Astrocyte of the cerebellum (primary cell): Measurements from ENCODE around the gene ELOVL6.
"Not testable (repeated sequence)": the region's sequence is repeated elsewhere in the genome, so short reads cannot be mapped to it uniquely, and the experiment has no call there.

ENCODE experiments used
- DNase-seq: peaks from one replicate; pipeline ENCODE4 v3.0.0-alpha.2; 2011; ENCODE audit warnings: low read depth
- H3K4me3 ChIP-seq: 2 replicates; pipeline ENCODE4 v1.5.1; 2011; ENCODE audit warnings: mild to moderate bottlenecking, low read depth, low read length, moderate library complexity
- CTCF ChIP-seq: IDR thresholded peaks from 2 replicates; pipeline ENCODE4 v1.5.1; 2012; ENCODE audit warnings: low read length, low read depth, moderate library complexity, mild to moderate bottlenecking; ENCODE audit errors: missing control alignments
- in situ Hi-C: cut with HindIII; loops from 2 replicates; pipeline ENCODE4 v1.10.0; 2017; ENCODE audit warnings: low sequenced_read_pairs

ELOVL6 gene

GRCh38 chr4:110229266-110229665, 30.9 kb upstream of the ELOVL6 start:
- in situ Hi-C loops = no loop called here
- DNase-seq = no peak

GRCh38 chr4:110224812-110225211, 26.4 kb upstream of the ELOVL6 start:
- no peak for DNase-seq
- in situ Hi-C loops = no loop called here
- TF ChIP-seq CTCF = no peak
- no peak overlapping the region for H3K4me3 ChIP-seq

More at GRCh38 chr4:110229266-110229665, 30.9 kb upstream of the ELOVL6 start:
- H3K4me3 ChIP-seq = no peak overlapping the region
- no peak for TF ChIP-seq CTCF

- no peak for TF ChIP-seq CTCF
- in situ Hi-C loops = no loop called here
- H3K4me3 ChIP-seq = no peak overlapping the region
- no peak for DNase-seq
Measured at GRCh38 chr4:110224142-110224541, 25.7 kb upstream of the ELOVL6 start.

- H3K4me3 ChIP-seq, DNase-seq, in situ Hi-C loops: not testable (repeated sequence)
Measured at GRCh38 chr4:110218935-110219334, 20.5 kb upstream of the ELOVL6 start.

- H3K4me3 ChIP-seq, DNase-seq, in situ Hi-C loops: not testable (repeated sequence)
Measured at GRCh38 chr4:110217181-110217580, 18.8 kb upstream of the ELOVL6 start.

GRCh38 chr4:110216129-110216528, 17.7 kb upstream of the ELOVL6 start:
- no peak overlapping the region for H3K4me3 ChIP-seq
- in situ Hi-C loops = no loop called here
- no peak for DNase-seq
- TF ChIP-seq CTCF = no peak

- no peak overlapping the region for H3K4me3 ChIP-seq
- no peak for TF ChIP-seq CTCF
- DNase-seq = no peak
- in situ Hi-C loops = no loop called here
Measured at GRCh38 chr4:110211770-110212061, 13.3 kb upstream of the ELOVL6 start.

GRCh38 chr4:110211007-110211769, 12.8 kb upstream of the ELOVL6 start:
- in situ Hi-C loops = no loop called here
- no peak overlapping the region for H3K4me3 ChIP-seq
- peak; percentile 29 for DNase-seq
- peak; percentile 80 for TF ChIP-seq CTCF
